GM18507 (cell line): ENCODE results near the gene HSDL1.

Experiments
- DNase-seq: peaks from one replicate; pipeline ENCODE4 v3.0.0; 2011; ENCODE audit warnings: low read depth; ENCODE audit not compliant: insufficient read length; ENCODE audit errors: extremely low spot score
- FAIRE-seq: peaks from 2 replicates; lab custom pipeline; 2011; peaks lifted over from hg19 to GRCh38; lab: Jason Lieb, UNC

The HSDL1 gene

DNA sequence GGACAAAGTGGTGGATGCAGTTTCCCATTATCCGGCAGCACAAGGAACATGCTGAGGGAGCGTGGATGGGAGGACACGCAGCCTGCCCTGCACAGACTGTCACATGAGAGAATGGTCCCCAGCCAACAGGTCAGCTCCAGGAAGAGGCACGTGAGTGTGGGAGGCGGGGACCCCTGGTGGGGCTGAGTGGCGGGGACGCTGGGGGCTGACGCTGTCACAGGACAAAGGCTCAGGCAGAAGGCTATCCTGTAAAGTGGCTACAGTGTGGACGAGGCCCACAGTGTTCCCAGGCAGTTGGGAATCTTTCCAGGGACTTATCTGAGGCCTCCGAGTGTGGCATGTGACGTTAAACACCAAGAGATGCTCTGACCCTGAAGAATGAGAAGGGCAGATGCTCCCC, 58.6 kb downstream of the HSDL1 start:
- DNase-seq (no peak), FAIRE-seq (no peak)

GRCh38 chr16:84085773-84086172, 59.2 kb downstream of the HSDL1 start:
- peak; percentile 83 for FAIRE-seq
- no peak for DNase-seq

- DNase-seq, result no peak
- no peak for FAIRE-seq
These were observed 59.7 kb downstream of the HSDL1 start for GRCh38 chr16:84085271-84085667.

DNA sequence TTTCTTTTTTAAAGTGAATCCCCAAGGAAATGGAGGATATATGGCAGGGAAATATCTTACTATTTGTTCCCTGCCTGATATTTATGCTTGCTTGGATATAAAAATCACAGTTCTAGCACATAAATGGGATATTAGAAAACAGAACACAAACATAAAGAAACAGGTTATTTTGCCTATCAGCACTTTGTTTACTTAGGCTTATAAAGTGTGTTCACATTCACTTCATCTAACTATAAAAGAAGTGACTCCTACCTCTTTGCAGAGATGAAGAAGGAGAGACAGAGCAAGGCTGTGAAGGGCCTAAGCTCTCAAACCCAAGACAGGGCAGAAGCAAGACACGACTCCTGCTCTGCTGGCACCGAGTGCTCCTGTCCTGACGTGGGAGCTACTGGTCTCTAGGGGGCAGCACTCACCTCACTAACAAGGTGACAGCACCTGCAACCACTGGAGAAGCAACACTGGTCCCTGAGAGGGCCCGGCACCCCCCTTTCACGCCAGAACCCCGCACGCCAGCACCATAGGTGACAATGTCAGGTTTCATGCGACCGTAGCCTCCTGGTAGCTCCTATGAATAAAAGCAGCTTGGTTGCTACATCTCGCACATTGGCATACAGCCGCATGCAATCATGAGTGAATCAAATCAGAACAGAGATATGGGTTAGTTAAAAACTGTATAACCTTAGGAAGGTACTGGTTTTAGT, 60.3 kb downstream of the HSDL1 start:
- FAIRE-seq (peak; percentile 84), DNase-seq (peak; percentile 64)

GRCh38 chr16:84082835-84083569, 62.0 kb downstream of the HSDL1 start:
- DNase-seq, result no peak
- no peak for FAIRE-seq

DNA sequence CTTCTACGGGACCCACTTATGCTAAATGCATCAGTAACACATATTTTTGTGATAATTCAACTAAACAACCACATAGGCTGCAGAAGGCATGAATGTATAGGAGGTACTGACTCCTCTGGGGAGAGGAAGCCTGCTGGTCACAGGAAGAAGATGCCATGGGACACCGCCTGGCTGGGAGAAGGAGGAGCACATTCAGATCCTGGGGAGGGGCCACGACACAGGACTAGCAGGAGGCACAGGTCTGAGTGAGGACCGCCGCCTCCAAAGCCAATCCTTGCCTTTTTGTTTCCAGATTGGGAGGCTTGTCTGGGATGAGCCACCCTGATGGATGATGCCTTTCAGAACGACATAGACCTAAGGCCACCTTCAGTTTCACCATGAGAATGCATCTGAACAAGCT, 62.9 kb downstream of the HSDL1 start:
- DNase-seq, result no peak
- FAIRE-seq, result no peak

DNA sequence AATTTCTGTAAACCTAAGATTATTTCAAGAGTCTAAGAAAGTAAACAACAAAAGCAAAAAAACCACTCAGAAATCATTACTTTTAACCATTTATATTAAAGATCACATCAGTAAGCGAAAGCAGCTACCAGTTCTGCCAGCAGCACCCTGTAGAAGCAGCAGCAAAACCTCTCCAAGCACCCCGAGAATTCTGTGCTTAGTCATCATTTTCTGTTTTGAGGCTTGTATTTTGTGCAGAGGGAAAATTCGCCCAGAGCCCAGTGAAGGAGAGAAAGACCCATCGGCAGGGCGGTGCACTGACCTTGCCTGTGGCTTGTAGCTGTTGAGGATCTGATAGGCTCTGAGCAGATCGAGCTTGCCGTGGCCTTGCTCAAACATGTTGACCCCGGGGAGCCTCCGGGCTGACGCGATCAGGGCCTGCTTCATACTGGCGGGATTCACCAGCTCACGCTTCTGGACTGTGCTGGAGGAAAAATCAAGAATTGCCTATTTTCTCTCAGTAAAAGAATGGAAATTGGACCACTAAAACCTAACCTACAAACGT, 63.5 kb downstream of the HSDL1 start:
- no peak for FAIRE-seq

GRCh38 chr16:84080813-84081212, 64.2 kb downstream of the HSDL1 start:
- no peak for DNase-seq
- no peak for FAIRE-seq

More for the DNA sequence above, 63.5 kb downstream of the HSDL1 start:
- no peak for DNase-seq

DNA sequence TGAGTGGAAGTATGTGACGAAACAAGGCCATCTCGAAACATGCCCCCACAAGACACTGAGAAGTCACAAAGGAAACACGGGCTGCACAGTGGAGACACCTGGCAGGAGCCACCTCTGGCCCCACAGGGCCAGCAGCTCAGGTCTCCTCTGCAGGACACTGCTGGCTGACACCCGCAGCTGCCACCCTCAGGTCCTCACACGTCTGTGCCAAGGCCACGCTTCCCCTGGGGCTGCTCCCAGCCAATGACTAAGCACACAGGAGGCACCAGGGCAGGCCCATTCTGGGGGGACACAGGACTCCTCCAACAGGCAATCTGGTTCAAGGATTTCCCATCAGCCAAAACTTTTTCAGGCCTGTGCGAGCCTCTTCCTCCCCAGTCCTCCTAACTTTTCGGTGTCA, 64.6 kb downstream of the HSDL1 start:
- no peak for DNase-seq
- no peak for FAIRE-seq

GRCh38 chr16:84079664-84080063, 65.3 kb downstream of the HSDL1 start:
- FAIRE-seq, result no peak
- DNase-seq, result no peak

GRCh38 chr16:84075376-84075775, 69.6 kb downstream of the HSDL1 start:
- no peak for DNase-seq
- no peak for FAIRE-seq

GRCh38 chr16:84074721-84075120, 70.3 kb downstream of the HSDL1 start:
- DNase-seq (no peak), FAIRE-seq (no peak)
